NOMO-1 (cell line): ENCODE measurements around the gene ADGRF3.
"Not testable (repeated sequence)": the region's sequence is repeated elsewhere in the genome, so short reads cannot be mapped to it uniquely, and the experiment has no call there.

Experiments
- DNase-seq, 2 experiments: peaks; one replicate each; lab custom pipeline; 2025; ENCODE audit not compliant: unreplicated experiment in 2 of 2; lab: John Stamatoyannopoulos, UW

The ADGRF3 gene, protein sequence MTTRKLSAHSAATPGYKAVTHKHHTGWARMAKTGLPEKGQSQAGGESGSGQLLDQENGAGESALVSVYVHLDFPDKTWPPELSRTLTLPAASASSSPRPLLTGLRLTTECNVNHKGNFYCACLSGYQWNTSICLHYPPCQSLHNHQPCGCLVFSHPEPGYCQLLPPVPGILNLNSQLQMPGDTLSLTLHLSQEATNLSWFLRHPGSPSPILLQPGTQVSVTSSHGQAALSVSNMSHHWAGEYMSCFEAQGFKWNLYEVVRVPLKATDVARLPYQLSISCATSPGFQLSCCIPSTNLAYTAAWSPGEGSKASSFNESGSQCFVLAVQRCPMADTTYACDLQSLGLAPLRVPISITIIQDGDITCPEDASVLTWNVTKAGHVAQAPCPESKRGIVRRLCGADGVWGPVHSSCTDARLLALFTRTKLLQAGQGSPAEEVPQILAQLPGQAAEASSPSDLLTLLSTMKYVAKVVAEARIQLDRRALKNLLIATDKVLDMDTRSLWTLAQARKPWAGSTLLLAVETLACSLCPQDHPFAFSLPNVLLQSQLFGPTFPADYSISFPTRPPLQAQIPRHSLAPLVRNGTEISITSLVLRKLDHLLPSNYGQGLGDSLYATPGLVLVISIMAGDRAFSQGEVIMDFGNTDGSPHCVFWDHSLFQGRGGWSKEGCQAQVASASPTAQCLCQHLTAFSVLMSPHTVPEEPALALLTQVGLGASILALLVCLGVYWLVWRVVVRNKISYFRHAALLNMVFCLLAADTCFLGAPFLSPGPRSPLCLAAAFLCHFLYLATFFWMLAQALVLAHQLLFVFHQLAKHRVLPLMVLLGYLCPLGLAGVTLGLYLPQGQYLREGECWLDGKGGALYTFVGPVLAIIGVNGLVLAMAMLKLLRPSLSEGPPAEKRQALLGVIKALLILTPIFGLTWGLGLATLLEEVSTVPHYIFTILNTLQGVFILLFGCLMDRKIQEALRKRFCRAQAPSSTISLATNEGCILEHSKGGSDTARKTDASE

DNA sequence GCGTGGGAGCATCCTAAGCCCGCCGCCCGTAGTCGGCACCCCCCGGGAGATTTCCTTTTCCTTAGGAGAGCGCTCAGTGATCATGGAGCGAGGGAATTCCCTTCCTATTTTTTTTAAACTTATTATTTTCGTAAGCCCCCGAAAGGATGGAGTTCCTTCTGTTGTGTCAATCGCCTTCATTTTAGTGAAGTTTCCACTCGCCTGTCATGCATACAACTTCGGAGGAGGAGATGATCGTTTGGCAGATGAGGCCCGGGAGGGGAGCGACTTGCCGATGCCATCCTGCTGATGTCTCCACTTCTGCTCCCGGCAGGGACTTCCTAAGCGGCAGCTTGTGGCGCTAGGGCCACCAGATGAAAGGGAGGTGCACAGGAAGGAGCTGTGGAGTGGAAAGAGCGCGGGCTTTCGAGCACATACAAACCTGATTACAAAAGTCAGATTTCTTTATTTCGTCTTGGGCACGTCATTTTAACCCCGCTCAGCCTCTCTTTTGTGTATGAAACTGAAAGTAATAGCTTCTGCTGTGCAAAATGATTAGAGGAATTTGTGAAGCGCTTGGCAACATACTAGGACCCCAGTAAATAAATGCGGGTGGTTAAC lies at the start of gene ADGRF3:
ADGRF3 (minus strand) TSS at position 336 of the 600 bp plus-strand sequence. CDS start 555 bp downstream, outside the sequence.
- DNase-seq, result peak; percentile 59 to 61

DNA sequence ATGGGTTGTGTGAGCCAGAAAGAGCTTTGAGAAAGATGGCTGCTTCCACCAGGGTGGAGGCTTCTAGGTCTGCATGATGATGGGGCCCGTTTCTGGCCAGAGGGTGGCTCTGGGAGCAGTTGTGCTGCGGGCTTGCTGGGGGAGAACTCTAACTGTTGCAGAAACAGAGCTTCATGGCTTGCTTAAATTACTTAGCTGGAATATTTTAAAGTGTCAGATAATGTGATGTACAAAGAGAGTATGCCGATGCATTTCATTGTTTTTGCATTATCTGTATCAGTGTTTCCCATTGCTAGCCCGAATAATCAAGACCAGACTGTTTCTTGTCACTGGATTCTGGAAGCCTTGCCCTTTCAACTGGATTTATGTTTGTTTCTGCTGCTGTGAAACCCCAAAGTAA lies 48.8 kb upstream of the ADGRF3 start:
- no peak for DNase-seq

- DNase-seq, result no peak
These were observed 48.1 kb upstream of the ADGRF3 start for GRCh38 chr2:26394694-26395093.

DNA sequence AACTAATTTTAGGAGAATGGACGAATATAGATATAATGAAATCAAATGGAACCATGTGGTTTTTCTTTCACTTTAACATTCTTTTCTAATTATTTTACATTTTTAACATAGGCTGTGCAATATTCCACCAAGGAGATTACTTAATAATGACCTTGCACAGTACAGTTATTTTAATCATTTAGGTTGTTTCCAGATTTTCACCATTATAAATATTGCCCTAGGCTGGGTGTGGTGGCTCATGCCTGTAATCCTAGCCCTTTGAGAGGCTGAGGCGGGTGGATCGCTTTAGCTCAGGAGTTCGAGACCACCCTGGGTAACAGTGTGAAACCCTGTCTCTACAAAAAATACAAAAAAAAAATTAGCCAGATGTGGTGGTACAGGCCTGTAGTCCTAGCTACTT lies 40.6 kb upstream of the ADGRF3 start:
- no peak for DNase-seq

DNA sequence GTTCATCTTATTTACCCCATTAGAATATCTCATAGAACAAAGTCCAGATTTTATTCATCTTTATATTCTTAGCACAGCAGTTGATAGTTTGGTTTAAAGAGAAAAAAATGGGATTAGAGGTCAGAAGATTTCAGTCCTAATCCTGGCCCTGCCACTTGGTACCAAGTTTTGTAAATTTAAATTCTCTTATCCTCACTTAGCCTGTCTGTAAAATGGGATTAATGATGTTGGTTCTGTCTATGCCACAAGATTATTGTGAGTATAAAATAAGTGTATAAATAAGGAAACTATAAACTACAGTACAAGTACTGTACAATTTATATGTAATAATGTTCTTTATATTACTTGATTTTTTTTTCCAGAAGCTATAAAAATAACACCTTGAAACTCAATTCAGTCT lies 38.0 kb upstream of the ADGRF3 start:
- no peak for DNase-seq

DNA sequence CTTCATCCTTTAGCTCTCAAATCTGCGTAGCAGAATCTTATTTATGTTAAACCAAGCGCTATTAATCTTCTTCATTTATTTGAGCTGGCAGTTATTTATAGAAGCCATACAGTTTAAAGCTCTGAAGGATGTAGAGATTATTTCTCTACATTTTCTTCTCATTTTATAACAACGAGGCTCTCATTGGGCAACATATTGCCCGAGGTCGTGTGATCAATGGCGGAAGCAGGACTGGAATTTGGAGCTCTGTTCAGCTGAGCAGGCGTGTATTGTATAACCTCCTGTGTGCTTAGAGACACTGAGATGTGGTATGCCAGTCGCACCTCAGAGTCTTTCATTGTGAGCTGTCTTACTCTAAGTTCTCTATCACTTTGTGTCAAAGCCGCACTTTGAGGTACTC lies 37.6 kb upstream of the ADGRF3 start:
- DNase-seq, result no peak

- DNase-seq, result peak in 1 of 2 experiments; percentile 18
These were observed 36.0 kb upstream of the ADGRF3 start for GRCh38 chr2:26382564-26382963.

- DNase-seq, result no peak
These were observed 33.7 kb upstream of the ADGRF3 start for GRCh38 chr2:26380281-26380680.

- DNase-seq, result no peak
These were observed 30.2 kb upstream of the ADGRF3 start for GRCh38 chr2:26376799-26377198.

DNA sequence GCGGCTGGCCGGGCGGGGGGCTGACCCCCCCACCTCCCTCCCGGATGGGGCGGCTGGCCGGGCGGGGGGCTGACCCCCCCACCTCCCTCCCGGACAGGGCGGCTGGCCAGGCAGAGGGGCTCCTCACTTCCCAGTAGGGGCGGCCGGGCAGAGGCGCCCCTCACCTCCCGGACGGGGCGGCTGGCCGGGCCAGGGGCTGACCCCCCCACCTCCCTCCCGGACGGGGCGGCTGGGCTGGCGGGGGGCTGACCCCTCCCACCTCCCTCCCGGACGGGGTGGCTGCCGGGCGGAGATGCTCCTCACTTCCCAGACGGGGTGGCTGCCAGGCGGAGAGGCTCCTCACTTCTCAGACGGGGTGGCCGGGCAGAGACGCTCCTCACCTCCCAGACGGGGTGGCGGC lies 24.3 kb upstream of the ADGRF3 start:
- not testable (repeated sequence) for DNase-seq

DNA sequence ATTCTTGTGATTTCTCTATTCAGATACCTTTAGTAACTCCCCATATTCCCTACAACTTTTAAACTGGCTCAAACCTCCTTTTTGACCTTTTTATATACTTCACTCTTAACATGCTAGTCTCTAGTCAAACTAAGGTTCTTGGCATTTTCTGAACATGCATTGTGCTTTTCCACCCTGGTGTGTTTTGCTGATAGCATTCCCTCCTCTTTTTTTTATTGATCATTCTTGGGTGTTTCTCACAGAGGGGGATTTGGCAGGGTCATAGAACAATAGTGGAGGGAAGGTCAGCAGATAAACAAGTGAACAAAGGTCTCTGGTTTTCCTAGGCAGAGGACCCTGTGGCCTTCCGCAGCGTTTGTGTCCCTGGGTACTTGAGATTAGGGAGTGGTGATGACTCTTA lies 23.1 kb upstream of the ADGRF3 start:
- DNase-seq, result not testable (repeated sequence)

- no peak for DNase-seq
These were observed 20.4 kb upstream of the ADGRF3 start for GRCh38 chr2:26366957-26367356.

DNA sequence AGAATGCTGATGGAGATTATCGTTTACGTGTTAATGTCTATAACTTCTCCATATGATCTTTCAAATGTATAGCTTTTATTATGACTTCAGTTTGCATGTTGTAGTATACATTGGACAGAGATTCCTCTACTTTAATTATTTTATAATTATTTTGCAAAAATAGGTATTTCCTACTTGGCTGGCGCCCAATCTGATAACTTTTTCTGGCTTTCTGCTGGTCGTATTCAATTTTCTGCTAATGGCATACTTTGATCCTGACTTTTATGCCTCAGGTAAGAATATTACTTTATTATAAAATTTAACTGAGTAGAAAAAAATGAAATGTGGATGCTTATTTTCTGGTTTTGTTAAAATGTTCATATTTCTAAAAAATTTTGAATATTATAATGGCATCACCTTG lies 18.1 kb upstream of the ADGRF3 start:
- DNase-seq, result no peak

DNA sequence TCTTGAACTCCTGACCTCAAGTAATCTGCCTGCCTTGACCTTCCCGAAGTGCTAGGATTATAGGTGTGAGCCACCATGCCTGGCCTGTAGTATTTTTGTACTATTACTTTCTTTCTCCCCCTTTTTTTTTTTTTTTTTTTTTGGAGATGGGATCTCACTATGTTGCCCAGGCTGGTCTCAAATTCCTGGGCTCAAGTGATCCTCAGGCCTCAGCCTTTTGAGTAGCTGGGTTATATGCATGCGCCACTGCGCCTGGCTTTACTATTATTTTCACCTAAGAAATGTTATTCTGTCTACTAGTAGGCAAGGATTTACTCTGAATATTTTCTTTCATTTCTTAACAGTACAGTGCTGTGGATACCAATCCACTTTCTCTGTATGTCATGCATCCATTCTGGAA lies 17.4 kb upstream of the ADGRF3 start:
- no peak for DNase-seq

DNA sequence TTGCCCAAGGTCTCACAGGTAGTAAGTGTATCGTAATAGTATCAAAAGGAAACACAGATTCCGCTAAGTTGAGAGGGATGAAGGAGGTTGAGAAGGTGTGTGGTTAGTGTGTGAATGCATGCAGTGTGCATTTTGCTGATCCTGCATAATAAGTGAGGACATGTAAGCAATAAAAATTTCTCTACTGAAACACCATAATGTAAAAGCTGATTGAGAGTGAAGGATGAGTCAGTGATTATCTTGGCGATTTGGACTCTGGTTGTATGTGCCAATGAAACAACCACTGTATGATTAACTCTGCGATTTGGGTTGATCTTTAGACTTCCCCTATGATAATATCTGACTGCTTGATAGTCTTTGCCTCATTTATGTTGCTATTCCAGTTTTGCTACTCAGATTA lies 16.7 kb upstream of the ADGRF3 start:
- DNase-seq, result no peak

GRCh38 chr2:26359886-26360473 lies 13.4 kb upstream of the ADGRF3 start:
- no peak for DNase-seq

GRCh38 chr2:26356771-26357170 lies 10.2 kb upstream of the ADGRF3 start:
- DNase-seq, result no peak

- DNase-seq, result no peak
These were observed 9.5 kb upstream of the ADGRF3 start for GRCh38 chr2:26356111-26356510.

DNA sequence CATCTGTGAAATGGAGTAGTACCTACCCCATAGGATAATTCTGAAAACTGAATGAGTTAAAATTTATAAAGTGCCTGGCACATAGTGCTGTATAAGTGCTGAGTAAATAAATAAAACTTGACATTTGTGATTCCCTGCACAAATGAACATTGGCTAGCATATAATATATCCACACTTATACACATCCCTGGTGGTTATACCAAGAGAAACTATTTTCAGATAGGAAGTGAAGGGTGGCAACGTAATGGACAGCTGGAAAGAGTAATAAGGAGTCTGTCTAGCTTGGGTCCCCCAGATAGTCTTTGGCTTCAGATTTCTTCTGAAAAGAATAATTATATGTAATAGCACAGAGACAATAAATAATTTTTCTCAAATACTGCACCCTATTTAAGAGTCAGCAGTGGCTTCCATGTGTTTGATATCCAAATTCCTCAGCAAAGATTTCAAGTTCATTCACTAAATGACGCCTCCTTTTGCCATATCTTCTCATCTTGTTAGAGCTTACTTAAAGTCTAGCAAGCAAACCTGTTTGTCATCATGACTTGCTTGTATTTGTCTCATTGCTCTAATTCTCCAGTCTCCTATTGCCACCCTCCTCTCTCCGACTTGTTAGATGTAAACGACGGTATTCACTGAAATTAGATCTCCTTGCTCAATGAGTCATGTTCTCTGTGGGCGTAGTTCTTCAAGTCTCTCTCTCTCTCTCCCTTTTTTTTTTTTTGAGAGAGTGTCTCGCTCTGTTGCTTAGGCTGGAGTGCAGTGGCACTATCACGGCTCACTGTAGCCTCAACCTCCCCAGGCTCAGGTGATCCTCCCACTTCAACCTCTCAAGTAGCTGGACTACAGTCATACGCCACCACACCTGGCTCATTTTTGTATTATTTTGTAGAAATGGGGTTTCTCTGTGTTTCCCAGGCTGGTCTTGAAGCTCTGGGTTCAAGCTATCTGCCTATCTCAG lies 8.7 kb upstream of the ADGRF3 start:
- DNase-seq, result no peak

DNA sequence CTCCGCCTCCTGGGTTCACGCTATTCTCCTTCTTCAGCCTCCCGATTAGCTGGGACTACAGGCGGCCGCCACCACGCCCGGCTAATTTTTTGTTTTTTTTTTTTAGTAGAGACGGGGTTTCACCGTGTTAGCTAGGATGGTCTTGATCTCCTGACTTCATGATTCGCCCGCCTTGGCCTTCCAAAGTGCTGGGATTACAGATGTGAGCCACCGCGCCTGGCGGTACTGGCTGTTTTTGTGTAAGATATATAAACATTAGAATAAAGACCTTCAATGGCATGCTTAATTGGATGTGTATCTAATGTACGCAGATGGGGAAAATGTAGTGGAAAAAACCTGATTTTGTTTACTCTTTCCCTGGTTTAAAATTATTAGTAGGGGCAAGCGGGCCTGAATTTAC lies 7.9 kb upstream of the ADGRF3 start:
- not testable (repeated sequence) for DNase-seq
